Suprapubic skin (tissue), 3 donors: Measurements from ENCODE around the gene HLF.

Experiments used
- EP300 ChIP-seq: sonication (generic); formaldehyde crosslinking; IDR thresholded peaks from one replicate; pipeline ENCODE4 v1.6.1; 2017; ENCODE audit warnings: antibody characterized with exemption
- POLR2A ChIP-seq, 2 donors: fragments of 450-650 bp; IDR thresholded peaks; one replicate each; pipeline ENCODE4 v1.6.1; 2017; ENCODE audit warnings: antibody characterized with exemption in 2 of 2, mild to moderate bottlenecking in 2 of 2, moderate library complexity in 2 of 2
- TF ChIP-seq, protein P1 (sequence below), 2 donors: fragments of 200-600 bp in 1 of 2; fragments of 450-650 bp in 1 of 2; sonication (generic) in 1 of 2; IDR thresholded peaks; one replicate each; pipeline ENCODE4 v1.5.1; 2016 to 2019; ENCODE audit warnings: antibody characterized with exemption in 2 of 2, mild to moderate bottlenecking in 1 of 2, moderate library complexity in 1 of 2

DNA sequence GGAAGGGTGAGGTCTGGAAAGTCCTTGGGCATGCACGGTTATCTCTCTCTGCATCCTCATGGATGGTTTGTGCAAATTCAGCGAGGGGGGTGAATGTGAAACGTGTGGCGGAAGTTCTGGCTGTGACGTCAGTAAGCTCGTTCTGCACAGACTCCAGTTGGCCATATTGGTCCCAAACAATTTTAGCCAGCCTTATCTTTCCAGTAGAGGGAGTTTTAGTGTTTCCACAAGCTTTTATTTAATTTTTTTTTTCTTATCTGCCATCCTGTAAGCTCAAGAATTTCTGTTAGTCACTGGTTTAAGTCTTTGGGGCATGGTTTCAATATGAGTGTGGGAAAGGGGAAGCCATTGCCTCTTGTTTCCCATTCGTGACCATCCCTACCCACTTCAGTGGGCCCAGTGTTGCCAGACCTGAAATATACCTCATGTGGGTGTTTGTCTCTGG lies 39.0 kb downstream of the HLF start:
- TF ChIP-seq EP300 (no peak), POLR2A (IDR thresholded peaks at IDR 0.05) (no peak)
- TF ChIP-seq, protein P1, sequence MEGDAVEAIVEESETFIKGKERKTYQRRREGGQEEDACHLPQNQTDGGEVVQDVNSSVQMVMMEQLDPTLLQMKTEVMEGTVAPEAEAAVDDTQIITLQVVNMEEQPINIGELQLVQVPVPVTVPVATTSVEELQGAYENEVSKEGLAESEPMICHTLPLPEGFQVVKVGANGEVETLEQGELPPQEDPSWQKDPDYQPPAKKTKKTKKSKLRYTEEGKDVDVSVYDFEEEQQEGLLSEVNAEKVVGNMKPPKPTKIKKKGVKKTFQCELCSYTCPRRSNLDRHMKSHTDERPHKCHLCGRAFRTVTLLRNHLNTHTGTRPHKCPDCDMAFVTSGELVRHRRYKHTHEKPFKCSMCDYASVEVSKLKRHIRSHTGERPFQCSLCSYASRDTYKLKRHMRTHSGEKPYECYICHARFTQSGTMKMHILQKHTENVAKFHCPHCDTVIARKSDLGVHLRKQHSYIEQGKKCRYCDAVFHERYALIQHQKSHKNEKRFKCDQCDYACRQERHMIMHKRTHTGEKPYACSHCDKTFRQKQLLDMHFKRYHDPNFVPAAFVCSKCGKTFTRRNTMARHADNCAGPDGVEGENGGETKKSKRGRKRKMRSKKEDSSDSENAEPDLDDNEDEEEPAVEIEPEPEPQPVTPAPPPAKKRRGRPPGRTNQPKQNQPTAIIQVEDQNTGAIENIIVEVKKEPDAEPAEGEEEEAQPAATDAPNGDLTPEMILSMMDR (IDR thresholded peaks at IDR 0.05): no peak
